Esophagus muscularis mucosa (tissue), 4 donors: ENCODE measurements around the gene HDHD2. TPM values are rescaled to one million over a fixed set of nuclear protein-coding genes. Genes with fewer than 3 reads are reported as not detected.

Experiments
- DNase-seq: peaks from one replicate; pipeline ENCODE4 v3.0.0-alpha.2; 2017; ENCODE audit errors: extremely low spot score
- H3K27ac ChIP-seq, 4 donors: fragments of 200-600 bp; sonication (generic); replicated peaks in 1 of 4; 1 replicate in 3 of 4; 2 replicates in 1 of 4; pipeline ENCODE4 v1.5.1; 2016 to 2019; ENCODE audit warnings: mild to moderate bottlenecking in 1 of 4
- H3K27me3 ChIP-seq, 4 donors: fragments of 200-600 bp; sonication (generic); one replicate each; pipeline versions ENCODE4 v1.5.1 to v1.6.0; 2016 to 2019
- H3K36me3 ChIP-seq, 4 donors: fragments of 200-600 bp; sonication (generic); one replicate each; pipeline ENCODE4 v1.5.1; 2016 to 2019
- H3K4me1 ChIP-seq, 4 donors: fragments of 200-600 bp; sonication (generic); one replicate each; pipeline ENCODE4 v1.5.1; 2016 to 2019
- H3K4me3 ChIP-seq, 4 donors: fragments of 200-600 bp; sonication (generic); 1 replicate in 2 of 4; 2 replicates in 2 of 4; pipeline ENCODE4 v1.5.1; 2016 to 2019; ENCODE audit warnings: mild to moderate bottlenecking in 4 of 4, moderate library complexity in 1 of 4
- H3K9me3 ChIP-seq, 4 donors: fragments of 200-600 bp; sonication (generic); 1 replicate in 3 of 4; 2 replicates in 1 of 4; pipeline ENCODE4 v1.5.1; 2016 to 2019
- EP300 ChIP-seq: sonication (generic); formaldehyde crosslinking; IDR thresholded peaks from one replicate; pipeline ENCODE4 v1.6.1; 2017; ENCODE audit warnings: antibody characterized with exemption
- POLR2A ChIP-seq: fragments of 450-650 bp; IDR thresholded peaks from one replicate; pipeline ENCODE4 v1.6.1; 2017; ENCODE audit warnings: antibody characterized with exemption, moderate library complexity, mild to moderate bottlenecking, low read depth
- POLR2AphosphoS5 ChIP-seq, 2 donors: sonication (generic); formaldehyde crosslinking; IDR thresholded peaks; one replicate each; pipeline ENCODE4 v1.6.1; 2017; ENCODE audit warnings: antibody characterized with exemption in 2 of 2
- WGBS: methylation state at CpG from one replicate; pipeline ENCODE4 v1.1.5; 2018; 5-methylcytosine and 5-hydroxymethylcytosine counted together
- intact Hi-C: fragments of 100-400 bp; cut with DNase I; formaldehyde crosslinking; loops from one replicate; pipeline ENCODE4 v1.15.1; 2023
- small RNA-seq, 3 donors: library from RNA; depleted of rRNA; stranded (forward); fragments of <200 nt; gene quantifications; one replicate each; pipeline ENCODE3, GENCODE V24; 2016
- total RNA-seq, 4 donors: library from RNA; depleted of rRNA; stranded (reverse); fragments of >200 nt; gene quantifications; one replicate each; pipeline versions ENCODE4 v1.1.0 to v1.2.1, GENCODE V29; 2016
- TF ChIP-seq, protein P1 (sequence below), 3 experiments: fragments of 200-600 bp in 2 of 3; fragments of 450-650 bp in 1 of 3; sonication (generic) in 2 of 3; IDR thresholded peaks; one replicate each; pipeline ENCODE4 v1.5.1; 2017 to 2019; ENCODE audit warnings: antibody characterized with exemption in 3 of 3, mild to moderate bottlenecking in 2 of 3, moderate library complexity in 1 of 3

Gene HDHD2
- total RNA-seq, 4 donors from 2014 or later = 13.8 to 21.7 (median 19.0) TPM

DNA sequence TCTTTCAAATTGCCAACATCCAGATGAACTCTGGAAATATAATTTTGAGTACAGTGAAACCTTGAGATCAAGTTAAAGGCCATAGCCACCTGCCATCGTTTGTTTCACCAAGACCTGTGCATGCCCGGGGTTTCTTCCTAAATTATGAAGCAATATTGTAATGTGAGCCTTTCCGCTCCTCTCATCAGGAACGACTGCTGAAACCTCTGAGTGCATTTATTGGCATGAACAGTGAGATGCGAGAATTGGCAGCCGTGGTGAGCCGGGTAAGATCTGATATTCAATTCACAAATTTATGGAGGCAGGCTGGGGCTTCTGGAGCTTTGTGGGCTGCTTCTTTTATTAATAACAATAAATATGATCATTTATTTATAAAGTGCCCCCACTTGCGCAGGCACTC, 87.2 kb downstream of the HDHD2 start:
- 90% methylated on average over 8 of the region's 8 CpGs for WGBS
- Histone ChIP-seq H3K4me1 (no peaks in the 10 kb centered on the region), H3K27me3 (no peaks in the 10 kb centered on the region), H3K9me3 (peaks cover 0 to 6% (median 0%) of the 10 kb centered on the region in 4 donors), H3K4me3 (no peak overlapping the region), H3K27ac (no peak overlapping the region), H3K36me3 (peaks cover 0 to 8% (median 0%) of the 10 kb centered on the region in 4 donors)
- intact Hi-C loops = no loop called here
- no peak for TF ChIP-seq POLR2AphosphoS5 (IDR thresholded peaks at IDR 0.05)
- no peak for TF ChIP-seq EP300
- TF ChIP-seq POLR2A = no peak
- TF ChIP-seq, protein P1, sequence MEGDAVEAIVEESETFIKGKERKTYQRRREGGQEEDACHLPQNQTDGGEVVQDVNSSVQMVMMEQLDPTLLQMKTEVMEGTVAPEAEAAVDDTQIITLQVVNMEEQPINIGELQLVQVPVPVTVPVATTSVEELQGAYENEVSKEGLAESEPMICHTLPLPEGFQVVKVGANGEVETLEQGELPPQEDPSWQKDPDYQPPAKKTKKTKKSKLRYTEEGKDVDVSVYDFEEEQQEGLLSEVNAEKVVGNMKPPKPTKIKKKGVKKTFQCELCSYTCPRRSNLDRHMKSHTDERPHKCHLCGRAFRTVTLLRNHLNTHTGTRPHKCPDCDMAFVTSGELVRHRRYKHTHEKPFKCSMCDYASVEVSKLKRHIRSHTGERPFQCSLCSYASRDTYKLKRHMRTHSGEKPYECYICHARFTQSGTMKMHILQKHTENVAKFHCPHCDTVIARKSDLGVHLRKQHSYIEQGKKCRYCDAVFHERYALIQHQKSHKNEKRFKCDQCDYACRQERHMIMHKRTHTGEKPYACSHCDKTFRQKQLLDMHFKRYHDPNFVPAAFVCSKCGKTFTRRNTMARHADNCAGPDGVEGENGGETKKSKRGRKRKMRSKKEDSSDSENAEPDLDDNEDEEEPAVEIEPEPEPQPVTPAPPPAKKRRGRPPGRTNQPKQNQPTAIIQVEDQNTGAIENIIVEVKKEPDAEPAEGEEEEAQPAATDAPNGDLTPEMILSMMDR (IDR thresholded peaks at IDR 0.05) = no peak
- DNase-seq = no peak

DNA sequence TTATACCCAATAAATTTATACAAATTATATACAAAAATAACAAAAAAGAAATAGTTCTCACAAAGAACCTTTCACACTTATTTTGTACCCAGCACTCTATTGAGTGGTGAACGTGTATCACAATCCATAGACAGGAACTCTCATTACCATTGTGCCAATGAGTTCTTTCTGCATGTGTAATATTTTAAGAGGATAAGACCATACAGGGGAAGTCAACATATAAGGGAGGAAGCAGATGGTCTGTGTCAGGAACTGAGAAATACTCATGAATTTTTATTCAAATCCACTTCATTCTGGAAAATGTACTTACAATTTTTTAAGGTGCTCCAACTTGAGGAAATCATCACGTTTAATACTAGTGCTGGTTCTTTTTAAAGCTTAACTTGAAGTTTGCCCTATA, 87.8 kb downstream of the HDHD2 start:
- WGBS = 43% methylated on average over 2 of the region's 2 CpGs

More for the DNA sequence above, 87.8 kb downstream of the HDHD2 start:
- DNase-seq = no peak
- Histone ChIP-seq H3K4me3 (no peak overlapping the region), H3K4me1 (no peaks in the 10 kb centered on the region), H3K27me3 (no peaks in the 10 kb centered on the region), H3K36me3 (peaks cover 0 to 8% (median 0%) of the 10 kb centered on the region in 4 donors), H3K9me3 (peaks cover 0 to 2% (median 0%) of the 10 kb centered on the region in 4 donors), H3K27ac (no peak overlapping the region)
- intact Hi-C loops = no loop called here
- no peak for TF ChIP-seq POLR2A
- TF ChIP-seq, protein P1 (IDR thresholded peaks at IDR 0.05) = no peak
- TF ChIP-seq POLR2AphosphoS5 (IDR thresholded peaks at IDR 0.05) = no peak
- no peak for TF ChIP-seq EP300

Small RNA genes within 50 kb of the gene (small RNA-seq; reads per million reads assigned to genes)
- gene AC012254.4 = 0 reads per million in 3 donors

Other genes starting within 250 kb of the HDHD2 start
- 10 to 100 TPM; 18.1 to 26.9 (median 25.4) TPM for gene PIAS2, start 233.0 kb downstream of the HDHD2 start, total RNA-seq
- gene KATNAL2, start 232.9 kb downstream of the HDHD2 start, total RNA-seq = 1 to 10 TPM in 3 of 4 donors, under 1 TPM in 1; 0.50 to 5.0 (median 4.3) TPM
- gene ELOA2, start 114.9 kb downstream of the HDHD2 start, total RNA-seq = not detected
- 1 to 10 TPM; 7.0 to 9.1 (median 7.5) TPM for gene IER3IP1, start 25.9 kb upstream of the HDHD2 start, total RNA-seq
- not detected for gene SKOR2, start 101.2 kb upstream of the HDHD2 start, total RNA-seq